Parathyroid adenoma (tissue), 2 donors: Measurements from ENCODE around the gene LGALS8.
A peak's percentile ranks its signal among the peaks of the same experiment; 100 is the strongest.

ENCODE experiments used
- H2AFZ ChIP-seq: fragments of 300-600 bp; sonication (generic); one replicate; pipeline ENCODE4 v1.7.0; 2017; ENCODE audit warnings: antibody characterized with exemption, mild to moderate bottlenecking
- H3K27ac ChIP-seq: fragments of 300-600 bp; sonication (generic); one replicate; pipeline ENCODE4 v1.7.0; 2017
- H3K27me3 ChIP-seq: fragments of 300-600 bp; sonication (generic); one replicate; pipeline ENCODE4 v1.7.0; 2017; ENCODE audit warnings: low read length; ENCODE audit not compliant: control insufficient read depth, insufficient read depth
- H3K36me3 ChIP-seq: fragments of 300-600 bp; sonication (generic); one replicate; pipeline ENCODE4 v1.7.0; 2017; ENCODE audit warnings: low read length; ENCODE audit not compliant: control insufficient read depth, insufficient read depth
- H3K4me1 ChIP-seq: fragments of 300-600 bp; sonication (generic); one replicate; pipeline ENCODE4 v1.7.0; 2017; ENCODE audit warnings: control low read depth
- H3K4me2 ChIP-seq: fragments of 300-600 bp; sonication (generic); one replicate; pipeline ENCODE4 v1.7.0; 2017; ENCODE audit warnings: low read length
- H3K4me3 ChIP-seq: fragments of 300-600 bp; sonication (generic); one replicate; pipeline ENCODE4 v1.7.0; 2017; ENCODE audit warnings: low read depth, low read length
- H3K79me2 ChIP-seq: fragments of 300-600 bp; sonication (generic); one replicate; pipeline ENCODE4 v1.7.0; 2017; ENCODE audit warnings: control low read depth
- H3K9ac ChIP-seq: fragments of 300-600 bp; sonication (generic); one replicate; pipeline ENCODE4 v1.7.0; 2017; ENCODE audit warnings: mild to moderate bottlenecking
- H3K9me3 ChIP-seq: fragments of 300-600 bp; sonication (generic); one replicate; pipeline ENCODE4 v1.7.0; 2017; ENCODE audit warnings: low read length; ENCODE audit not compliant: control insufficient read depth
- TF ChIP-seq, protein P1 (sequence below): fragments of 300-600 bp; sonication (generic); IDR thresholded peaks from one replicate; pipeline ENCODE4 v1.7.0; 2017; ENCODE audit warnings: antibody characterized with exemption, mild to moderate bottlenecking
- donor health status: primary hyperparathyroidism.

LGALS8 gene

DNA sequence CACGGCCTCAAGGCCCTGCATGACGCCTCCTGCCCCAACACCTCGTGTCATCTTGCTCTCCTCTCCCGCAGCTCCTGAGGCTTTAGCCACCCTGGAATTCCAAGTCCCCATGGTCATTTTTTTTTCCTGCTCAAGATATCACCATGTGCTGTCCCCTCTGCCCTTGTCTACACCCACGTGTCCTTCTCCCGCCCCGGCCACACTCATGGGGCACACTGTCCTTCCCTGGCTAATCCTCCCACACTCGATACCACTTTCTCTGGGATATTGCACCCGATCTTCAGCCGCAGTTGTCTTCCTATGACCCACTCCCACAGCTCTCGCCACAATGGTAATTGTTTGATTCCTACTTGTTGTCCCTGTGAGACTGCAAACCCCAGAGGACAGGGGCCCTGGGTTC, 29.7 kb upstream of the LGALS8 start:
- Histone ChIP-seq H3K4me1 (peaks cover 3% of the 10 kb centered on the region), H3K4me2 (no peak overlapping the region), H3K4me3 (no peak overlapping the region), H3K27ac (no peak overlapping the region), H3K79me2 (no peaks in the 10 kb centered on the region), H3K36me3 (no peaks in the 10 kb centered on the region), H3K9me3 (no peaks in the 10 kb centered on the region), H3K9ac (no peak overlapping the region), H2AFZ (peak overlapping the region; percentile 56), H3K27me3 (no peaks in the 10 kb centered on the region)
- TF ChIP-seq, protein P1, sequence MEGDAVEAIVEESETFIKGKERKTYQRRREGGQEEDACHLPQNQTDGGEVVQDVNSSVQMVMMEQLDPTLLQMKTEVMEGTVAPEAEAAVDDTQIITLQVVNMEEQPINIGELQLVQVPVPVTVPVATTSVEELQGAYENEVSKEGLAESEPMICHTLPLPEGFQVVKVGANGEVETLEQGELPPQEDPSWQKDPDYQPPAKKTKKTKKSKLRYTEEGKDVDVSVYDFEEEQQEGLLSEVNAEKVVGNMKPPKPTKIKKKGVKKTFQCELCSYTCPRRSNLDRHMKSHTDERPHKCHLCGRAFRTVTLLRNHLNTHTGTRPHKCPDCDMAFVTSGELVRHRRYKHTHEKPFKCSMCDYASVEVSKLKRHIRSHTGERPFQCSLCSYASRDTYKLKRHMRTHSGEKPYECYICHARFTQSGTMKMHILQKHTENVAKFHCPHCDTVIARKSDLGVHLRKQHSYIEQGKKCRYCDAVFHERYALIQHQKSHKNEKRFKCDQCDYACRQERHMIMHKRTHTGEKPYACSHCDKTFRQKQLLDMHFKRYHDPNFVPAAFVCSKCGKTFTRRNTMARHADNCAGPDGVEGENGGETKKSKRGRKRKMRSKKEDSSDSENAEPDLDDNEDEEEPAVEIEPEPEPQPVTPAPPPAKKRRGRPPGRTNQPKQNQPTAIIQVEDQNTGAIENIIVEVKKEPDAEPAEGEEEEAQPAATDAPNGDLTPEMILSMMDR = no peak

DNA sequence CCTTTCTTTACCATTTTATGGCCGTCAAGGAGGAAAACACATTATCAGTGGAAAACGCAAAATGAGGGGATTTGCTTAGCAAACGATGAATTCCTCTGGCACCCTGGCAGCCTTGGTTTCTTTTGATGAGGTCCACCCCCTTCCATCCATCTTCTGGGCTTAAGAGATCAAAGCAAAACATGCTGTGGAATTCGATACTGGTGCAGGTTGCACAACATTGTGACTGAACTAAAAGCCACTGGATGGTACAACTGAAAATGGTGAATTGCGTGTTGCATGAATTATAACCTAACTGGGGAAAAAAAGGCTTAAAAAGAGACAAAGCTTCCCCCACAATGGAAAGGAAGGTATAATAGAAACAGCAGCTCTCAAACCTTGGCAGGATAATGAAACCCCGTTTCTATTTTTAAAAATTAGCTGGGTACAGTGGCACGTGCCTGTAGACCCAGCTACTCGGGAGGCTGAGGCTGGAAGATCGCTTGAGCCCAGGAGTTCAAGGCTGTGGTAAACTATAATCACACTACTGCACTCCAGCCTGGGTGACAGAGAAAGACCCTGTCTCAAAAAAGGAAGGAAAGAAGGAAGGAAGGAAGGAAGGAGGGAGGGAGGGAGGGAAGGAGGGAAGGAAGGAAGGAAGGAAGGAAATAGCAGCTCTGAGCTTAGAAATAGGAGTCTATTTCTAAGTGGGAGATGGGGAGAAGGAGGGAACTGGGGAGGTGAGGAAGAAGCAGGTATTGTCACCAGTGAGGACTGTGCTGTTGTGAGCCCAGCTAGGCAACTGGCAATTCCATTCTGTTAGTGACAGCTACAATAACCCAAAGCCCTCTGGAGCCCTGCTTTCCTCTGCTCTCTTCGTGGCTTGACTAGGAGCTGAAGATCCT, 29.0 kb upstream of the LGALS8 start:
- Histone ChIP-seq H3K4me1 (peaks cover 3% of the 10 kb centered on the region), H3K9ac (no peak overlapping the region), H3K27me3 (no peaks in the 10 kb centered on the region), H3K4me2 (no peak overlapping the region), H3K36me3 (no peaks in the 10 kb centered on the region), H2AFZ (peak overlapping the region; percentile 56), H3K27ac (no peak overlapping the region), H3K79me2 (no peaks in the 10 kb centered on the region), H3K9me3 (no peaks in the 10 kb centered on the region), H3K4me3 (no peak overlapping the region)
- TF ChIP-seq, protein P1 = no peak

DNA sequence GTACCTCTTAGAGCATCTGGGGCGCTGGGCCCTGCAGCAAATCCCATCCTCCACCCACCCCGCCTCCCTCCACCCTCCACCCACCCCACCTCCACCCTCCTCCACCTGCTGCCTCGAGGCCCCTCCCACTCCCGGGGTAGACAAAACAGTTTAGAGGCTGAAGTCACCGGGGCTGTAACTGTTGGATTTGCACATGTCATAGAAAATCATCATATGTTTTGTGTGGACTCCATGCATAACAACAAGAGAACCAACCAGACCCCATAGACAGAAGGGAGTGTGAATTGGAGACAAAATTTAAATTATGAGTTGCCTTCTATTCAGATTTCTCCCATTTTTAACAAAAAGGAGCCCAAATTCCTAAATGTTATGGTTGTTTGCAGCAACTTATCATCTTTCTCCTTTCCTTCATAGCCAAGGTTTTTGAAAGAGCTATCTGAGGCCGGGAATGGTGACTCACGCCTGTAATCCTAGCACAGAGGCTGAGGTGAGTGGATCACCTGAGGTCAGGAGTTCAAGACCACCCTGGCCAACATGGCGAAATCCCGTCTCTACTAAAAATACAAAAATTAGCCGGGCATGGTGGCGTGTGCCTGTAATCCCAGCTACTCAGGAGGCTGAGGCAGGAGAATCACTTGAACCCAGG, 28.2 kb upstream of the LGALS8 start:
- H2AFZ ChIP-seq = no peak overlapping the region
- no peaks in the 10 kb centered on the region for H3K36me3 ChIP-seq
- no peak overlapping the region for H3K4me2 ChIP-seq
- H3K27ac ChIP-seq = no peak overlapping the region
- no peak overlapping the region for H3K4me3 ChIP-seq
- H3K27me3 ChIP-seq = no peaks in the 10 kb centered on the region
- H3K79me2 ChIP-seq = no peaks in the 10 kb centered on the region
- no peaks in the 10 kb centered on the region for H3K9me3 ChIP-seq
- TF ChIP-seq, protein P1 = no peak
- no peak overlapping the region for H3K9ac ChIP-seq
- H3K4me1 ChIP-seq = peaks cover 3% of the 10 kb centered on the region

DNA sequence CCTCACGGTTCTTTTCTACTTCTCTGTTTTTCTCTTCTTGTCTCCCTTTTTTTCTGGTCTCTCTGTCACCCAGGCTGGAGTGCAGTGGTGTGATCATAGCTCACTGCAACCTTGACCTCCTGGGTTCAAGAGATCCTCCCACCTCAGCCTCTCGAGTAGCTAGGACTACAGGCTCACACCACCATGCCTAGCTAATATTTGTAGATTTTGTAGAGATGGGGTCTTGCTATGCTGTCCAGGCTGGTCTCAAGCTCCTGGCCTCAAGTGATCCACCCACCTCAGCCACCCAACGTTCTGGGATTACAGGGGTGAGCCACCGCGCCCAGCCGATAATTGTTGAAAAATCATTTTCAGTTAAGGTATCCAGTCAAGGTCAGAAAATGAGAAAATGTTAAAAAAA, 25.9 kb upstream of the LGALS8 start:
- Histone ChIP-seq H3K9ac (no peak overlapping the region), H3K27me3 (no peaks in the 10 kb centered on the region), H3K4me1 (peaks cover 3% of the 10 kb centered on the region), H2AFZ (no peak overlapping the region), H3K4me3 (no peak overlapping the region), H3K4me2 (no peak overlapping the region), H3K9me3 (no peaks in the 10 kb centered on the region), H3K36me3 (no peaks in the 10 kb centered on the region), H3K79me2 (no peaks in the 10 kb centered on the region), H3K27ac (no peak overlapping the region)
- TF ChIP-seq, protein P1 = no peak
